Stimulated activated CD4-positive, alpha-beta T cell treated with anti-CD3 and anti-CD28 coated beads, Interleukin-4, amount 100 ng/mL, for 1 hour (primary cell): ENCODE data around the gene CRB1.

Experiments used
- DNase-seq: peaks from one replicate; pipeline ENCODE4 v3.0.0-alpha.2; 2020

CRB1 gene

GRCh38 chr1:197304638-197305200, 36.7 kb downstream of the CRB1 start:
- no peak for DNase-seq

GRCh38 chr1:197305925-197306324, 37.9 kb downstream of the CRB1 start:
- DNase-seq = no peak

DNA sequence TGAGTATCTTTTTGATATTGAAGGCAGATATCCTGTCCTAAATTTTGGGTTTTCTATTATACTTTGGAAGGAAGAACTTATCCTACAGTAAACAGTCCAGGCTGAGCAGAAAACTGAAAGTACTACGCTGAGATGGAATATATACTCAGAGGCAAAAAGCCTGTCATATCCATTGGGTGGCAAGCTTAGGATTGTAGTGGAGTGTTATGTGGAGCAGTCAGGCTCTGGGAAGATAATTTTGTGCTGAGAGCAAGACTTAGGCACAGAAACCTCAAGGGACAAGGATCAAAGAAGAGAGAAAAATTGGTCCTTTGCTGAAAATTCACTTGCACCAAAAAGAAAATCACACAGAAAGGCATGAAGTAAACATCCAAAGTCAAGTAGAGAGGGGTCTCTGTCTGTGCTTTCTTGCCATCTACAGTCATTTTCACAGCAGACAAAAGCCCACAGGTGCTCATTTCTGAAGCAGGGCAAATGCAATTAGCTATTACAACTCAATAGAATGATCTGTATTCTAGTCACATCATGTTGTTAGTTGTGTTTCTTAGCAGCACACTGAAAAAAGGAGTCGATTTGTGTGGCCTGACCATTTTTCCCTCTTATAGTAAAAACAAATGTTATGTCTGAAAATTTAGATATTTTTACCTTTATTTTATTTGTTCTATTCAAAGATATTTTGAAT, 38.5 kb downstream of the CRB1 start:
- no peak for DNase-seq

GRCh38 chr1:197307136-197307535, 39.1 kb downstream of the CRB1 start:
- no peak for DNase-seq

DNA sequence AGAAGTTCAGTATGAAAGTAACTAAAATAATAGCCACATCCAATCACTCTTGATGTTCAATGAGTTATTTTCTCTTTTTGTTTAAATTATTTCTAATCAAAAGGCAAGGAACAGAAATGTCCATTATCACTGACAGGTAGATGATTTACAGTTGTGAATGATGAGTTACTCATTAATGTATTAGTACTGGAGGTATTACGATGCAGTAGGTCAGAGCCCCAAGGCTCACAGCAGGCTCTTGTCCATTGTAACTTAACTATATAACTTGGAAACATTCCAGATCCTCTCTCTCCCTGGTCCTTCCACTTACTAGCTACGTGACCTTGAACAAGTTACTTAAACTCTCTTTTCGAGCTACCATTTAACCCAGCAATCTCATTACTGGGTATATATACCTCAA, 39.5 kb downstream of the CRB1 start:
- no peak for DNase-seq

- DNase-seq = no peak
These were observed 43.0 kb downstream of the CRB1 start for GRCh38 chr1:197311081-197311480.

DNA sequence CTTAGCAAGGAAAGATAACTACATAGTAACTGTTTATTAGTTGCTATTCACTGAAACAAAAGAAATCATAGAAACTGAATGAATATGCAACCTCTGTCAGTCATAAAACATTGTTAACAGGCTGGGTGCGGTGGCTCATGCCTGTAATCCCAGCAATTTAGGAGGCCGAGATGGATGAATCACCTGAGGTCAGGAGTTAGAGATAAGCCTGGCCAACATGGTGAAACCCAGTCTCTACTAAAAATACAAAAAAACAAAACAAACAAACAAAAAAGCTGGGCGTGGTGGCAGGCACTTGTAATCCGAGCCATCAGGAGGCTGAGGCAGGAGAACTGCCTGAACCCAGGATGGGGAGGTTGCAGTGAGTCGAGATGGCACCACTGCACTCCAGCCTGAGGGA, 44.1 kb downstream of the CRB1 start:
- DNase-seq = no peak

DNA sequence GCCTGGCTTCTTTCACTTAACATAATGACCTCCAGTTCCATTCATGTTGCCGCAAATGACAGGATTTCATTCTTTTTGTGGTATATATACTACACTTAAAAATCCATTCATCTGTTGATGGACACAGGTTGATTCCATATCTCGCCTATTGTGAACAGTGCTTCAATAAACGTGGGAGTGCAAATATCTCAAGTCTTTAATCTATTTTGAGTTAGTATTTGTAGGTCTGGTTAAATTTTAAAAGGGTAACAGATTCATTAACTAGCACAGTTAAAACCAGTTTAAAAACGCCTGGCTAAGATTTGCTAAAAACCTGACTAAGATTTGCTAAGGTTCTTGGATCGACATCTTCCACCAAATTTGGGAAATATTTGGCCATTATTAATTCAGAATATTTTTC, 45.7 kb downstream of the CRB1 start:
- no peak for DNase-seq

DNA sequence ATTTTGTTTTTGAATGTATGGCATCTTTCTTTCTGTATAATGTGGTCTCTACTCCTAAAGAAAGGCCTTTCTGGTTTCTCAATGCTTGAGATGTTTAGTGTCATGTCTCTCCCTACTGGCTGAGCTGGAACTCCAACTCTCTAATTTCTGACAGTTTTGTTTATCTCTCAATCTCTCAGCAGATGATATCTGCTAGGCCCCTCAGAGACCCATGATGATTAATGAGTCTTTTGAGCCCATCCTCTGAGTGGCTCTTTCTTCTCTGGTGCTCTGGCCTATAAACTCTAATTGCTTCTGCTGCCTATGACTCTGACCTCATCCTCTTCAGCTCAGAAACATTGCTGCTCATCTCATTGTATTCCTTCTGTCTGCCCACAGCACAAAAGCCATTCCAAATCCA, 46.6 kb downstream of the CRB1 start:
- no peak for DNase-seq

DNA sequence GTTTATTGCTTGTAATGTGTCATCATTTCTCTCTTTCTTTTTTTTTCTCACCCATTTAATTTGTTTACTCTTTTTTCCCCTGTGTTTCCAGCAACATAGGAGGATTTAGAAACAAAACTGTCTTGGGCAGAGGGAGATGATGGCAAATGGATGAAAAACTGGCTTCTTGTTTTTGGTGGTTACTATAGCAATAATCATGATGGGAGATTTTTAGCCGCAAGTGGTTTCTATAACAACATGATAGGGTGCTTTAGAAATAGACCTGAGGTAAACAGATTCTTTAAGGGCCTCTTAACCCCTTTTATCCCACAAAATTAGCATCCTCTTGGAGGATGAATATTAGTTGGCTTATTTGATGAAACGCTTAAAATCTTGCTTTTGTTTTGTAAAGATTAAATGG, 51.6 kb downstream of the CRB1 start:
- DNase-seq = no peak

DNA sequence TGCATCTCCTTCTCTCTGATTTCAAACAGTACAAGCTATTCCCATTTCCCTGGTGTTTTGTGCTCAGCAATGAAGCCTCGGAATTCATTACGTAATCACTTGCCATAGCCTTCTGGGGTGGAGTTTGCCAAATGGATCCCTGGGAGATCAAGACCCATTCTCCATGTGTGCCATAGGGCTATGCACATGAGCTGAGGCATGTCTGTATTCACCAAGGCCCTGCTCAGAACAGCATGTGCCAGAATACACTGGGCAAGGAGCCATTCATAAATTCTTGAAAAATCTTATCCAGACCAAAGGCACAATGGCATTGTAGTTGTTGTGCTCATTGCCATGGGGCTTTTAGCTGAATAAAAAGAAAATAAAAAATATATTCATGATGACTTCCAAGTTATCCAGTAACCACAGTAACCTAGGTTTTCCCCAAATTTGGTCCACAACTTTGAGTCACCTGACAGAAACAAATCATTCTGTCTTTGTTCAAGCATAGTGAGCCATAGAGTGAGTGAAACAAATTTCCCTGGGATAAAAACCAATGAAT, 53.0 kb downstream of the CRB1 start:
- DNase-seq = no peak

GRCh38 chr1:197321811-197322210, 53.8 kb downstream of the CRB1 start:
- no peak for DNase-seq

- no peak for DNase-seq
These were observed 59.8 kb downstream of the CRB1 start for GRCh38 chr1:197327776-197328364.

DNA sequence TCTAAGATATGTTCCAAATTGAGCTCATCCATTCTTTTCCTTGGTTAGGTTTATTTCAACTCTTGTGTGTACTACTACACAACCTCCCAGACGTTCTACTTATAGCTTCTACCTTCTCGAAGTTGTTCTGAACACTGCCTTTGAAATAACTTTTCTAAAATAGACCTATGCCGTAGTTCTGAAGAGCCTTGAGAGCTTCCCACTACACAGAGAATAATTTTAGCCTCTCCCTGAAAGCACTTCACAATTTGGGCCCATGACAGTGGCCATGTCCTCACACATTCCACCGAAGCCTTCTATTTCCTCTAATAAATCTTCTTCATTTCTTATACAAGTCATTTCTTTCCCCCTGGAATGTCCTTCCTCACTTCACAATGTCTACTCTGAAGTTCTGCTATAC, 62.2 kb downstream of the CRB1 start:
- no peak for DNase-seq

DNA sequence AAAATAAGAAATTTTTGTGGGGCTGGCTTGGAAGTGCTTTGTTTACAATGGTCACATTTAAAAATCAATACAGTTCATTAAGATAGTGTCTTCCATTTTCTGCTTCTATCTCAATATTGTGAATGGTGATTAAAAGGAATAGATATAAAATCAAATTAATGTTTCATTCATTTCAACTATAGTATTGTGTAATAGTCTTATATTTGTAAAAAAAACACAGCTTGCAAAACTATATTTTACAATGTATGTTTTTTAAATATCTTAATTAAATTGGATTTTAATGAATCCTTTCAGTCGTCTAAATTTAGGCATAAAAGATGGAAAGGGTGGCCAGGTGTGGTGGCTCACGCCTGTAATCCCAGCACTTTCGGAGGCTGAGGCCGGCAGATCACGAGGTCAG, 63.5 kb downstream of the CRB1 start:
- no peak for DNase-seq

GRCh38 chr1:197333041-197333440, 65.0 kb downstream of the CRB1 start:
- no peak for DNase-seq

DNA sequence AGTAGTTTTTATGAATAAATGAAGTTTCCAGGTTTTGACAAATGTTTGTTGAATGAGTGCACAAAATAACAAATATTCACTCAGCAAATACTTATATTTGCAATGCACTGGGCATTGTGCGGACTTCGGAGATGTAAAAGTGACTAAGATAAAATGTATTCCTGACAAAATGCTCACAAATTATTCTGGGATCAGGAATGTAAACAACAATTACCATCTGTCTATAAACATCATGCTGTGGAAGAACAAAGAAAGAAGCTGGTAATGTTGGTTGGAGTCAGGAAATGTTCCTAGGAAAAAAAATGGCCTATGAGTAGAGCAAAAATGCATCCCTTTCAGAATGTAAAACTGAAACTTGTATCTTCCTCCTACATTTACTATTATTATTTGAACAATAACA, 68.5 kb downstream of the CRB1 start:
- DNase-seq = no peak

GRCh38 chr1:197339106-197340060, 71.3 kb downstream of the CRB1 start:
- DNase-seq = no peak

DNA sequence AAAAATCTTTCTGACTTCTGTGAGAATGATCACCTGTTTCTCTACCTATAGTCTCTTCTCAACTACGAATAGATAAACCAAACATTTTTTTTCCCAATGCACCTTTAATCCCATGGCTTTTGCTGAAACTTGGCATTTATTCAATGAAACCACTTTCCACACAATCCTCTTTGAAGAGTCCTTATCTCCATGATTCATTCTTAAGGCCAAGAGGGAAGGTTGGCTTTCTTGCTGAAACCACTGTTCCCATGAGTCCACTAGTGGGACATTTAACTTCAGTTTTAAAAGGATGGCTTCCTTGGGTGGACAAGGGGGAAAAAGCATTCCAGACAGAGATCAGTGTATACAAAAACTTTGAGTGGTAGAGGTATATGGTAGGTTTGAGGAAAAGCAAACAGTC, 73.6 kb downstream of the CRB1 start:
- no peak for DNase-seq

DNA sequence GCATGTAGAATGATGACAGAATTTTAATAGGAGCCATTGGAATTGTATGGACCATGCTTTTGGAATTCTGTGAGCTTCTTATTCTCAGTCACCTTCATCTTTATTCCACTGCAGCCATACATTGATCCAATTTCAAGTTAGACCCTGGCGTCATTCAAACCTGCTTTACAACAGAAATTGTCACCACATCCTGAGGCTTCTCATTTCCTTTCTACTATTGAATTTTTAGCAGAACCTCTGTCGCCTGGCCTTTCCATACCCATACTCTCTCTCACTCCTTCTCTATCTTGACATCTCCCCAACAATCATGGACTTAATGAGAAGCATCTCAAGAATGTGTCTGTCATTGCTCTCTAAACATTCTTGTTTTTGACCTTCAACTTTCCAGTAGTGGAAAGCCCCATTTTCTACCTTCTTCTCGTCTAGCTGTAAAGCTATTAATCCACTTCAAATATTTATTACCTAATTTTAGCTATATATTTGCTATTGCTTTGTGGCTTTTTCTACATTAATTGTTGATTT, 74.1 kb downstream of the CRB1 start:
- no peak for DNase-seq

- DNase-seq = no peak
These were observed 74.6 kb downstream of the CRB1 start for GRCh38 chr1:197342669-197343068.

DNA sequence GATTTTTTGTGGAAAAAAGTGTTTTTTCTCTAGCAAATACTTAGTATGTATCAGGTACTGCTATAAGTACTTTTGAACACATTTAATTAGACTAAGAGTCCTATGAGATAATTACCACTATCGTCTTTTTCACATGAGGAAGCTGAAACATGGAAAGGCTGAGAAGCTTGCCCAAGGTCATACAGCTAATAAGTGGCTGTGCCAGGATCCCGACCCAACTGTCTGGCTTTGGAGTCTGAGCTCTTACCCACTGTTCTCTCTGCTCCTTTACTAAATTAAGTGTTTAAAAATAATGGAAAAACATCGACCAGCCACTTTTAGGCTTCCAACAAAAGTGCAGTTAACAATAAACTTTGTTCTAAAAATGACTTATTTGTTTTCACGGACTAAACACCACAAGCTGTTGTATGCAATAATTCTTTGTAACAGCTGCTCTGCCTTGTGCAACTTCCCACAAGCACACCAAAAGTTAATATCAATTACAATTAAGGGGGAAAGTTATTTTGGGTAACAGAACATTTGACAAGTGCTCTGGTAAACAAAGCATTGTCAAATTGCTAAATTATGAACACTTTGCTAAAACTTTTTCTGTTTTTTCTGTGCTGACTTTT, 75.7 kb downstream of the CRB1 start:
- no peak for DNase-seq
